CD14-positive monocyte (primary cell): ENCODE measurements around the gene EMC6. TPM values are rescaled to one million over a fixed set of nuclear protein-coding genes. Genes with fewer than 3 reads are reported as not detected.
"Not testable (repeated sequence)": the region's sequence is repeated elsewhere in the genome, so short reads cannot be mapped to it uniquely, and the experiment has no call there.

Experiments
- DNase-seq, 3 donors: peaks; one replicate each; pipeline ENCODE4 v3.0.0-alpha.2; 2011 to 2022
- H2AFZ ChIP-seq: 2 replicates; pipeline ENCODE4 v1.6.0; 2012; ENCODE audit warnings: mild to moderate bottlenecking, low read depth, low read length, inconsistent platforms; ENCODE audit not compliant: insufficient read depth, poor library complexity, severe bottlenecking
- H3K27ac ChIP-seq, 2 donors: 1 replicate in 1 of 2; 2 replicates in 1 of 2; pipeline ENCODE4 v1.5.1; 2012 to 2013; ENCODE audit warnings: low read length in 2 of 2, control low read depth in 1 of 2, inconsistent platforms in 1 of 2, low read depth in 1 of 2, mild to moderate bottlenecking in 1 of 2
- H3K27me3 ChIP-seq, 2 donors: one replicate each; pipeline versions ENCODE4 v1.6.0 to v1.6.1; 2011 to 2013; ENCODE audit warnings: low read length in 2 of 2; ENCODE audit not compliant: control insufficient read depth in 2 of 2, insufficient read depth in 2 of 2
- H3K36me3 ChIP-seq, 2 donors: replicated peaks in 1 of 2; 1 replicate in 1 of 2; 2 replicates in 1 of 2; pipeline versions ENCODE4 v1.5.1 to v1.6.1; 2012 to 2013; ENCODE audit warnings: low read length in 2 of 2, control low read depth in 1 of 2, inconsistent platforms in 1 of 2, mild to moderate bottlenecking in 1 of 2; ENCODE audit not compliant: insufficient read depth in 2 of 2, control insufficient read depth in 1 of 2
- H3K4me1 ChIP-seq, 2 donors: 1 replicate in 1 of 2; 2 replicates in 1 of 2; pipeline versions ENCODE4 v1.5.1 to v1.6.1; 2012 to 2013; ENCODE audit warnings: low read length in 2 of 2, control low read depth in 1 of 2, inconsistent platforms in 1 of 2, mild to moderate bottlenecking in 1 of 2, moderate library complexity in 1 of 2; ENCODE audit not compliant: insufficient read depth in 2 of 2, control insufficient read depth in 1 of 2
- H3K4me2 ChIP-seq: replicated peaks from 2 replicates; pipeline ENCODE3; 2012; ENCODE audit warnings: low read length, moderate library complexity, mild to moderate bottlenecking; ENCODE audit not compliant: poor library complexity, severe bottlenecking; ENCODE audit errors: extremely low read depth
- H3K4me3 ChIP-seq, 3 experiments: fragments of 200-600 bp in 1 of 3; sonication (generic) in 1 of 3; replicated peaks in 1 of 3; 1 replicate in 2 of 3; 2 replicates in 1 of 3; pipeline ENCODE4 v1.5.1; 2011 to 2013; ENCODE audit warnings: low read length in 3 of 3, mild to moderate bottlenecking in 3 of 3, control low read depth in 2 of 3, low read depth in 2 of 3, inconsistent platforms in 1 of 3, moderate library complexity in 1 of 3
- H3K79me2 ChIP-seq: 2 replicates; pipeline ENCODE4 v1.6.0; 2012; ENCODE audit warnings: mild to moderate bottlenecking, control low read depth, inconsistent platforms, low read length, moderate library complexity; ENCODE audit not compliant: insufficient read depth
- H3K9ac ChIP-seq: 2 replicates; pipeline ENCODE4 v1.6.0; 2017; ENCODE audit warnings: low read length, mild to moderate bottlenecking; ENCODE audit not compliant: insufficient read depth, poor library complexity, severe bottlenecking
- H3K9me3 ChIP-seq, 2 donors: replicated peaks in 1 of 2; 1 replicate in 1 of 2; 2 replicates in 1 of 2; pipeline versions ENCODE4 v1.5.1 to v1.6.1; 2012 to 2013; ENCODE audit warnings: low read length in 2 of 2, control low read depth in 1 of 2; ENCODE audit not compliant: control insufficient read depth in 1 of 2, insufficient read depth in 1 of 2
- H4K20me1 ChIP-seq: 2 replicates; pipeline ENCODE4 v1.6.0; 2012; ENCODE audit warnings: mild to moderate bottlenecking, low read length, control low read depth, moderate library complexity; ENCODE audit not compliant: insufficient read depth
- H3K27ac Mint-ChIP-seq, 7 donors: one replicate each; pipeline ENCODE4 v1.8.0; 2020; ENCODE audit warnings: mild to moderate bottlenecking in 7 of 7, mixed read lengths in 7 of 7, moderate library complexity in 6 of 7, inconsistent platforms in 2 of 7
- H3K27me3 Mint-ChIP-seq, 3 donors: one replicate each; pipeline ENCODE4 v1.8.0; 2021 to 2022; ENCODE audit warnings: low read depth in 3 of 3, mild to moderate bottlenecking in 3 of 3, mixed read lengths in 3 of 3, moderate library complexity in 3 of 3, inconsistent platforms in 1 of 3
- H3K36me3 Mint-ChIP-seq, 2 donors: one replicate each; pipeline ENCODE4 v1.8.0; 2020; ENCODE audit warnings: mixed read lengths in 2 of 2, inconsistent platforms in 1 of 2, mild to moderate bottlenecking in 1 of 2
- H3K4me1 Mint-ChIP-seq: one replicate; pipeline ENCODE4 v1.8.0; 2020; ENCODE audit warnings: mild to moderate bottlenecking, mixed read lengths
- H3K4me3 Mint-ChIP-seq, 2 donors: one replicate each; pipeline ENCODE4 v1.8.0; 2020; ENCODE audit warnings: mild to moderate bottlenecking in 2 of 2, mixed read lengths in 2 of 2, moderate library complexity in 1 of 2
- H3K9me3 Mint-ChIP-seq, 7 donors: one replicate each; pipeline ENCODE4 v1.8.0; 2020 to 2022; ENCODE audit warnings: mixed read lengths in 7 of 7, mild to moderate bottlenecking in 6 of 7, moderate library complexity in 6 of 7, inconsistent platforms in 2 of 7
- WGBS: methylation state at CpG from one replicate; pipeline ENCODE4 v1.1.5; 2013; ENCODE audit warnings: missing lambda C conversion rate; ENCODE audit not compliant: insufficient coverage; 5-methylcytosine and 5-hydroxymethylcytosine counted together
- intact Hi-C, 2 donors: fragments of 100-400 bp; cut with micrococcal nuclease; formaldehyde crosslinking; loops; one replicate each; pipeline versions ENCODE4 v1.15.0 to v1.15.1; 2023
- polyA plus RNA-seq, 3 donors: library from polyadenylated mRNA; depleted of rRNA in 1 of 3; unstranded in 2 of 3; stranded (reverse) in 1 of 3; fragments of 300-500 nt in 2 of 3; fragments of >200 nt in 1 of 3; fragmentation: Illumina TruSeq in 2 of 3; gene quantifications; 1 replicate in 2 of 3; 2 replicates in 1 of 3; pipeline ENCODE4 v1.2.3, GENCODE V29; 2012 to 2021
- TF ChIP-seq, protein P1 (sequence below): fragments of 200-600 bp; IDR thresholded peaks from one replicate; pipeline ENCODE4 v1.8.0; 2022; ENCODE audit warnings: antibody characterized with exemption, mild to moderate bottlenecking

EMC6 gene
- polyA plus RNA-seq, 3 donors, result 24.4 to 118 (median 105) TPM

- DNase-seq, result no peak
- intact Hi-C loops, result no loop called here
Observed at GRCh38 chr17:3698139-3698538, 29.5 kb downstream of the EMC6 start.

GRCh38 chr17:3699951-3700350, 31.3 kb downstream of the EMC6 start:
- DNase-seq, result no peak
- Histone ChIP-seq H3K79me2 (no peaks in the 10 kb centered on the region), H3K4me3 (no peak overlapping the region), H3K27me3 (peaks cover 0 to 7% of the 10 kb centered on the region in 2 donors), H2AFZ (no peak overlapping the region), H3K9me3 (peaks cover 0 to 12% of the 10 kb centered on the region in 2 donors), H3K27ac (no peak overlapping the region), H3K4me2 (no peak overlapping the region), H3K36me3 (no peaks in the 10 kb centered on the region), H3K4me1 (peaks cover 15 to 17% of the 10 kb centered on the region in 2 donors), H3K9ac (no peak overlapping the region), H4K20me1 (no peaks in the 10 kb centered on the region)
- peaks cover 20% of the 10 kb centered on the region for H3K4me1 Mint-ChIP-seq
- no peak overlapping the region for H3K4me3 Mint-ChIP-seq
- no peak overlapping the region for H3K27ac Mint-ChIP-seq
- peaks cover 0 to 3% of the 10 kb centered on the region in 2 donors for H3K36me3 Mint-ChIP-seq
- H3K9me3 Mint-ChIP-seq, result peaks cover 0 to 23% (median 12%) of the 10 kb centered on the region in 7 donors
- TF ChIP-seq, protein P1, sequence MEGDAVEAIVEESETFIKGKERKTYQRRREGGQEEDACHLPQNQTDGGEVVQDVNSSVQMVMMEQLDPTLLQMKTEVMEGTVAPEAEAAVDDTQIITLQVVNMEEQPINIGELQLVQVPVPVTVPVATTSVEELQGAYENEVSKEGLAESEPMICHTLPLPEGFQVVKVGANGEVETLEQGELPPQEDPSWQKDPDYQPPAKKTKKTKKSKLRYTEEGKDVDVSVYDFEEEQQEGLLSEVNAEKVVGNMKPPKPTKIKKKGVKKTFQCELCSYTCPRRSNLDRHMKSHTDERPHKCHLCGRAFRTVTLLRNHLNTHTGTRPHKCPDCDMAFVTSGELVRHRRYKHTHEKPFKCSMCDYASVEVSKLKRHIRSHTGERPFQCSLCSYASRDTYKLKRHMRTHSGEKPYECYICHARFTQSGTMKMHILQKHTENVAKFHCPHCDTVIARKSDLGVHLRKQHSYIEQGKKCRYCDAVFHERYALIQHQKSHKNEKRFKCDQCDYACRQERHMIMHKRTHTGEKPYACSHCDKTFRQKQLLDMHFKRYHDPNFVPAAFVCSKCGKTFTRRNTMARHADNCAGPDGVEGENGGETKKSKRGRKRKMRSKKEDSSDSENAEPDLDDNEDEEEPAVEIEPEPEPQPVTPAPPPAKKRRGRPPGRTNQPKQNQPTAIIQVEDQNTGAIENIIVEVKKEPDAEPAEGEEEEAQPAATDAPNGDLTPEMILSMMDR, result no peak
- 96% methylated on average over 4 of the region's 4 CpGs for WGBS
- H3K27me3 Mint-ChIP-seq, result peaks cover 12 to 17% (median 15%) of the 10 kb centered on the region in 3 donors
- intact Hi-C loops, result no loop called here

More at GRCh38 chr17:3698139-3698538, 29.5 kb downstream of the EMC6 start:
- no peak overlapping the region for H3K27ac Mint-ChIP-seq
- H3K9ac ChIP-seq, result no peak overlapping the region
- peaks cover 17 to 28% (median 28%) of the 10 kb centered on the region in 3 donors for H3K27me3 Mint-ChIP-seq
- no peak overlapping the region for H3K4me2 ChIP-seq
- H3K9me3 ChIP-seq, result peaks cover 0 to 12% of the 10 kb centered on the region in 2 donors
- no peaks in the 10 kb centered on the region for H3K36me3 ChIP-seq
- peaks cover 16 to 23% of the 10 kb centered on the region in 2 donors for H3K4me1 ChIP-seq
- no peak overlapping the region for H3K4me3 ChIP-seq
- H3K4me3 Mint-ChIP-seq, result no peak overlapping the region
- TF ChIP-seq, protein P1, result no peak
- peaks cover 0 to 15% of the 10 kb centered on the region in 2 donors for H3K27me3 ChIP-seq
- no CpG with 5 or more reads among the region's 4 CpGs for WGBS
- no peaks in the 10 kb centered on the region for H4K20me1 ChIP-seq
- no peaks in the 10 kb centered on the region for H3K79me2 ChIP-seq
- H3K9me3 Mint-ChIP-seq, result peaks cover 0 to 24% (median 12%) of the 10 kb centered on the region in 7 donors
- H3K27ac ChIP-seq, result no peak overlapping the region
- no peak overlapping the region for H2AFZ ChIP-seq
- H3K36me3 Mint-ChIP-seq, result peaks cover 0 to 1% of the 10 kb centered on the region in 2 donors
- H3K4me1 Mint-ChIP-seq, result peaks cover 26% of the 10 kb centered on the region

DNA sequence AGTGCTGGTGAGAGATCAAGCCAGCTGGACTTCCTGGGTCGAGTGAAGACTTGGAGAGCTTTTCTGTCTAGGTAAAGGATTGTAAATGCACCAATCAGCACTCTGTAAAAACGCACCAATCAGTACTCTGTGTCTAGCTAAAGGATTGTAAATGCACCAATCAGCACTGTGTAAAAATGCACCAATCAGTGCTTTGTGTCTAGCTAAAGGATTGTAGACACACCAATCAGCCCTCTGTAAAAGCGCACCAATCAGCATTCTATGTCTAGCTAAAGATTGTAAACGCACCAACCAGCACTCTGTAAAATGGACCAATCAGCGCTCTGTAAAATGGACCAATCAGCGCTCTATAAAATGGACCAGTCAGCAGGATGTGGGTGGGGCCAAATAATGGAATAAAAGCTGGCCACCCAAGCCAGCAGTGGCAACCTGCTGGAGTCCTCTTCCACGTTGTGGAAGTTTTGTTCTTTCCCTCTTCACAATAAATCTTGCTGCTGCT, 33.5 kb downstream of the EMC6 start:
- H3K4me3 Mint-ChIP-seq, H4K20me1 ChIP-seq, H3K36me3 Mint-ChIP-seq, H3K9ac ChIP-seq, H3K4me3 ChIP-seq, H3K36me3 ChIP-seq, H3K27me3 ChIP-seq, DNase-seq, H3K79me2 ChIP-seq, H3K27ac ChIP-seq, H3K4me2 ChIP-seq, H3K4me1 ChIP-seq, H2AFZ ChIP-seq, H3K4me1 Mint-ChIP-seq, H3K27ac Mint-ChIP-seq, intact Hi-C loops: not testable (repeated sequence)
- Mint-ChIP-seq H3K27me3 (peaks cover 2 to 14% (median 6%) of the 10 kb centered on the region in 3 donors), H3K9me3 (peaks cover 0 to 20% (median 12%) of the 10 kb centered on the region in 7 donors)
- WGBS, result 100% methylated on average over 5 of the region's 7 CpGs
- H3K9me3 ChIP-seq, result peaks cover 0 to 12% of the 10 kb centered on the region in 2 donors
